ENCODE measurements around the gene LDHA.
A peak's percentile ranks its signal among the peaks of the same experiment; 100 is the strongest.

LDHA gene

DNA sequence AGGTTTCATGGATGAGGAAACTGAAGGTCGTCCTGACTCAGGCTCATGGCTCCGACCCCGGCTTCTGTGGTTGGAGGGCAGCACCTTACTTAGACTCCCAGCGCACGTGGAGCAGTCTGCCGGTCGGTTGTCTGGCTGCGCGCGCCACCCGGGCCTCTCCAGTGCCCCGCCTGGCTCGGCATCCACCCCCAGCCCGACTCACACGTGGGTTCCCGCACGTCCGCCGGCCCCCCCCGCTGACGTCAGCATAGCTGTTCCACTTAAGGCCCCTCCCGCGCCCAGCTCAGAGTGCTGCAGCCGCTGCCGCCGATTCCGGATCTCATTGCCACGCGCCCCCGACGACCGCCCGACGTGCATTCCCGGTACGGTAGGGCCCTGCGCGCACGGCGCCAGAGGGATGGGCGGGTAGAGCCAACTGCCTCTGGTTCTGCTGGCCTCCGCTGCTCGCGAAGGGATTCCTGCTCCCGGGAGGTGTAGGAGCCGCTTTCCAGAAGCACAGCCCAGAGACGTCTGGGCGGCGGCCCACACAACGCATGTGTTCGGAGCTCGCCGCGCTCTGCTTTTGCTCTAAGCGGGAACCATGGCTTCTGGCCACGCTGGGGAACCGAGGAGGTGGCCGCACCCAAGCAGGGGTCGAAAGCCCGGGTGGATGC, at the start of gene LDHA:
Gene LDHA, plus strand, starts transcription at position 289 of the 653 bp plus-strand sequence. CDS start 2,280 bp downstream, outside the sequence.
- peak; percentile 93 for DNase-seq (ENCODE audit: low read depth)
- peak within 1 kb of the TSS; percentile 99 for H3K4me3 ChIP-seq (ENCODE audit: low read depth, low read length)

DNA sequence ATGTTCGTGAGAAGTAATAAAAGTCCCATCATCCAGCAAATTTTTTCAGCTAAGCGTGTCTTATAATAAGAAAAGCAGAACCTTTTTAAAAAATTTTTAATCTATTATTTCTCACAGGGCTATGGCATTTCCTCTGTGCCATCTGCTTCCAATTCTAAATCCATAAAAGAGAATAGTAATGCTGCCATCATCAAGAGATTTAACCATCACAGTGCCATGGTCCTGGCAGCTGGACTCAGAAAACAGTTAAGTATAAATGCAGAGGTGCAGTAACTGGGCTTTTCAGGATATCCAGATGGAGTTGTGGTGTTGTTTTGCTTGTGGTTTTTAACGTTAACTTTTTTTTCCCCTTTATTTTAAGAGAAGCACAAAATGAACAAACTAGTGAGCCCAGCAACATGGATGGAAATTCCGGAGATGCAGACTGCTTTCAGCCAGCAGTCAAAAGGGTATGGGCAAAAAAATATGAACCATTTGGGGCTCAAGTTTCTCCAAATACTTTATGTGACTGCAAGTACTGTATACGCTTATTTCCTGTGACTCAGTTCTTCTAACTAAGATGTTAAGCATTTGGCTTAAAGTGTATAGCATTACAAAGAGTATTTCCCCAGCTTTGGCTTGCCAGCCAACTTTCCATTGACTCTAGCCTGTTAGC, 46.8 kb upstream of the LDHA start:
- peak; percentile 36 for DNase-seq (ENCODE audit: low read depth)
- no peak overlapping the region for H3K4me3 ChIP-seq (ENCODE audit: low read depth, low read length)

DNA sequence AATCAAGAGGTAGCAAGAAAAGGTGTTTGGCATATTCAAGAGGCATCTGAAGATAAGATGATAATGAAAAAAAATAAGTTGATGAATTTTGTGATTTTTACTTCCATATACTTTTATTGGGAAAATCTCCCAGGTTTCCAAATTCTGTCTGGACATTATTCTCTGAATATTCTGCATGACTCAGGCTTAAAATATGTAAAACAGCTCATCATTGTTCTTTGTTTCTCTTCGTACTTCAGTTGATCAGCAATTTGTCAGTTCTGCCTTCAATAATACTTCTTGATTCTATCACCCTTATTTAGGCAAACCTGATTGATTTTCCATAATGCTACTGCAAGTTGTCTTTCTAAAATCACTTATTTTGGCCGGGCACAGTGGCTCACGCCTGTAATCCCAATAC, 41.8 kb upstream of the LDHA start:
- H3K4me3 ChIP-seq (ENCODE audit: low read depth, low read length): no peak overlapping the region
- DNase-seq (ENCODE audit: low read depth): no peak

DNA sequence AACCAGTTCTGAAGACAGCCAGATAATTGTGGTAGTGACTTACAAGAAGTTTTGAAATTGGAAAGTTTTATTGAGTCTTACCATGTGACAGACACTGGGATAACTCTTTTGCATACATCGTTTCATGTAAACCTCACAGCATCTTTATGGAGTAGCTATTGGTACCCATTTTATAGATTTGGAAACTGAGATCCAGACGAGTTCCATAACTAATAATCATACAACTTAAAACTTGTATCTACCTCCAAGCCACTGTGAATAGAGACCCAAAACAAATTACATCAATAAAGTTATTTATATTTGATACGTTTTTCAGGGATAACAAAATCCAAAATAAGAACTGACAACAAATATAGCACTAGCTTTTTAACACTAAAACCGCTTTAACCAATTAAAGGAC, 35.7 kb upstream of the LDHA start:
- H3K4me3 ChIP-seq (ENCODE audit: low read depth, low read length): no peak overlapping the region
- DNase-seq (ENCODE audit: low read depth): no peak

DNA sequence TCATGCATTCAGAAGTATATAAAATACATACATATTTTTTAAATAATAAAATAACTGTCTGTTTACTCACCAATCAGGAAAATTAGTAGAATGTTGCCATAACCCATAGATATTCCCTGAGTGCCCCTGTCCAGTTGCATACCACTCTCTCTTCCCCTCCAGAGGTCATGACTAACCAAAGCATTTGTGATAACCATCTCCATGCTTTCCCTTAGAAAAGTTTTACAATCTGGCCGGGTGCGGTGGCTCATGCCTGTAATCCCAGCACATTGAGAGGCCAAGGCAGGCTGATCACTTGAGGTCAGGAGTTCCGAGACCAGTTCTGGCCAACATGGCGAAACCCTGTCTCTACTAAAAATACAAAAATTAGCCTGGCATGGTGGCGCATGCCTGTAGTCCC, 33.2 kb upstream of the LDHA start:
- DNase-seq (ENCODE audit: low read depth): no peak
- no peak overlapping the region for H3K4me3 ChIP-seq (ENCODE audit: low read depth, low read length)

DNA sequence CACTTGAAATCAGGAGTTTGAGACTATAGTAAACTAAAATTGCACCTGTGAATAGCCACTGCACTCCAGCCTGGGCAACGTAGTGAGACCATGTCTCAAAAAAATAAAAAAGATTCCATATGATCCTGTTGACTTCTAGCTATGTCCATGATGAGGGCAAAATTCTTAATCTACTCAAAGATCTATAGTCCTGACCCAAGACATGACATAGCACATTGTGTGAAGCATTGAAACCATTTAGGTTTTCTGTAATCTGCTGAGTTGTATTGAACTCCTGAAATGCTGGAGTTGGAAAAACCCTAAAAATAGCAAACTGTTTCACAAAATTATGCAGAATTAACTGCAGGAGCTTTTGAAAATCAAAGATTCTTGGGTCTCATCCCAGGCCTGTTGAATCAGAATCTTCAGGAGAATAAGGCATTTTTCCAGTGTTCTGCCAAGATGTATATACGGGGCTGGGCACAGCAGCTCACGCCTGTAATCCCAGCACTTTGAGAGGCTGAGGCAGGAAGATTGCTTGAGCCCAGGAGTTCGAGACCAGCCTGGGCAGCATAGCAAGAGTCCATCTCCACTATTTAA, 29.8 kb upstream of the LDHA start:
- no peak overlapping the region for H3K4me3 ChIP-seq (ENCODE audit: low read depth, low read length)
- DNase-seq (ENCODE audit: low read depth): no peak

DNA sequence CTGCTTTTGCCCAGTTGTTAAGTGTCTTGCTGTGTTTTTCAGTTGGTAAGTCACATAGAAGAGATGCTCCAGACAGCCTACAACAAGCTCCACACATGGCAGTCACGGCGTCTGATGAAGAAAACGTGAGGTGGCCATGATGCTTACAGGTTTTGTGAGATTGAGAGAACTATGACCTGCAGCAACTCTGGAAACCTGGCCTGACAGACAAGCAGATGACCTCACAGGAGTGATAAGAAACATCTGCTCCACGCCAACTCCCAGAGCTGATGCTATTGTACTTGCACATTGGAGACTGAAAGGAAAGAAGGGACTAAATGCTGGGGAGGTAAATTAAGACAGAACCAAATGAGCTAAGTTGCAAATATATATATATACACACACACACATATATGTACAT, 28.6 kb upstream of the LDHA start:
- DNase-seq (ENCODE audit: low read depth): no peak
- H3K4me3 ChIP-seq (ENCODE audit: low read depth, low read length): no peak overlapping the region

DNA sequence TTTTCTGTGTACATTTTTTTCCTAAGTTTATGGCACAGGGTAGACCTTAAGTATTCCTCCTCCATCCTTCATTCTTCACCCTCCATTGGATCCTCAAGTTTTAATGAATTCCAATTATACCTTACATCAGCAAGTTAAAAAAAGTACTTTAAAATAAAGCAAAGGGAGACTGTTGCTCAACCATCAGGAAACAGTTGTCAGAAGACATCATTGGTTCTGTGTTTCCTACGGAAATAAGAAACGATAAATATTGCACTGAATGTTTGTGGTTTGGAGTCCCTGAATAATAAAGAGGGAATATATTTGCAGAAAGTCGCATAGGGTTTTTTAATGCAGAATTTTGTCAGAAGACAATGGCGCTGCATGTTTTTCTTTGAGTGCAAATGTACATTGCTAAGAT, 28.1 kb upstream of the LDHA start:
- no peak overlapping the region for H3K4me3 ChIP-seq (ENCODE audit: low read depth, low read length)
- no peak for DNase-seq (ENCODE audit: low read depth)

DNA sequence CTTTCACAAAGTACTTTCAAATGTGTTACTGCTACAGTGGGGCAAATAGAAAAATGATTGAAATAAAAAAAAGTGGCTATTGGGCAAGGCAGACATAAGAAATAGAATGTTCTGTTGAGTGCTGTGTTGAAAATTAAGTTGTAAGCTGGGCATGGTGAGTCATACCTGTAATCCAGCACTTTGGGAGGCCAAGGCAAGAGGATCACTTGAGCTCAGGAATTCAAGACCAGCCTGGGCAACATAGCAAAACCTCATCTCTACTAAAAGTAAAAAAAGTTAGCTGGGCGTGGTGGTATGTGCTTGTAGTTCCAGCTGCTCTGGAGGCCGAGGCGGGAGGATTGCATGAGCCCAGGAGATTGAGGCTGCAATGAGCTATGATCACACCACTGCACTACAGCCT, 26.9 kb upstream of the LDHA start:
- no peak overlapping the region for H3K4me3 ChIP-seq (ENCODE audit: low read depth, low read length)
- DNase-seq (ENCODE audit: low read depth): peak; percentile 6

DNA sequence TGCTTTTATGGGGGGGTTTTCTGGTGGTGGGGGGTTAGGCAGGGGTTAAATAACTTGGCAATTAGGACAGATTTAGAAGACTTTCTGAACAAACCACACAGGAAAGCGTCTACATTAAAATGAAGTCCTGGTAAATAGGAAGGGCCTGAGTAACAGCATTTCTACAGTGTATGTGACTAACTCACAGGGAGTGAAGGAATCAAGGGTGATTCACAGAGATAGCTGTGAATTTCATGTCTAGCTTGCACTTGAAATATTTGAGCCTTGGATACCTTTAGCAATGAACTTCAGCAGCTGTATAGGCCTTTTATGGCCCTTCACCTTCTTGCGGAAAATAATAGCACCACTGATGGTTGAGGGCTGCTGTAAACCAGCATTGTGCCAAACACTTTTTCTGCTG, 26.1 kb upstream of the LDHA start:
- peak; percentile 9 for DNase-seq (ENCODE audit: low read depth)
- no peak overlapping the region for H3K4me3 ChIP-seq (ENCODE audit: low read depth, low read length)

DNA sequence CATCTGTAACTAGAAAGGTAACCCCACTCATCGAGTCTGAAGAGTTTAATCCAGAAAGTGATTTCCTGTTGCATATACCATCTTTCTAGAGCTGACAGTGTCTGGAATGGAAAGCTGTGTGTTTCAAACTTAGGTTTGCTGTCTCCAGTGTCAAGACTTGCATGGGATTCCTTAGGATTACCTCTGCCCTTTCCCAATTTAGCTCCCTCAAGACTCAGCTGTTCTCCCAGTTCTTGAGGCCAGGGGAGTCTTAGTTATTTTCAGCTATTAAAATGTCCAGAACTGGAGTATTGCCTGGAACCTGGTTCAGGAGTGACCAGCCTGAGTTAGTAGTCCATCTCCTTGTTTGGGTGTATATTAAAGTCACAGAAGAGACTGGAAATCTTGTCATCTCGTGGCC, 25.0 kb upstream of the LDHA start:
- DNase-seq (ENCODE audit: low read depth): no peak
- no peak overlapping the region for H3K4me3 ChIP-seq (ENCODE audit: low read depth, low read length)

DNA sequence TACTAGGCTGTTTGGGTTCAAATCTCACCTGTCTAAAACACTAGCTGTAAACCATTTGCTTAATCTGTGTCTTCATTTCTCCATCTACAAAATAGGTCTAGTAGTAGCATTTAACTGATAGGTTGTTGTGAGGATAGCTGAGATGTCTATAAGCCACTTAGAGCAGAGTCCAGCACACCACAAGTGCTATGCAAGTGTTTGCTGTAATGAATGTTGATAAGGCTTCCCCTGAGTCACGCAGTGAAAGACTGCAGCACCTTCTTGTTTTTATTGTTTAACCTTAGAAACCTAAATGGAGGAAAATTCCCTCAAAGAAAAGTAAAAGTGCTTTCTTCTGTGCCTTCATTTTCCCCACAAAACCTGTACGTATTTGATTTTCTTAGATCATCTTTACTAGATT, 23.1 kb upstream of the LDHA start:
- no peak overlapping the region for H3K4me3 ChIP-seq (ENCODE audit: low read depth, low read length)
- DNase-seq (ENCODE audit: low read depth): no peak

DNA sequence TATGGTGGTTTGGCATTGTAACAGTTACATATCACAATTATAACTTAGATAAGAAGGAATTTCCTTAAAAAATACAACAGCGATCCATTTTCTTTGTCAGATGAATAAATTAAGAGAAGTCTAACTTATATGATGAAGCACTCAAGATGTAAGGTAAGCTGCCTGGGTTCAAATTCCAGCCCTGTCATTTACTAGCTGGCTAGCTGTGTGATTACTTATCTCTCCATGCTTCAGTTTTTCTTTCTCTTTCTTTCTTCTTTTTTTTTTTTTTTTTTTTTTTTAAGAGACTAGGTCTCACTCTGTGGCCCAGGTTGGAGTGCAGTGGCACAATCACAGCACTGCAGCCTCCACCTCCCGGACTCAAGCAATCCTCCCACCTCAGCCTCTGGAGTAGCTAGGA, 22.2 kb upstream of the LDHA start:
- no peak for DNase-seq (ENCODE audit: low read depth)

DNA sequence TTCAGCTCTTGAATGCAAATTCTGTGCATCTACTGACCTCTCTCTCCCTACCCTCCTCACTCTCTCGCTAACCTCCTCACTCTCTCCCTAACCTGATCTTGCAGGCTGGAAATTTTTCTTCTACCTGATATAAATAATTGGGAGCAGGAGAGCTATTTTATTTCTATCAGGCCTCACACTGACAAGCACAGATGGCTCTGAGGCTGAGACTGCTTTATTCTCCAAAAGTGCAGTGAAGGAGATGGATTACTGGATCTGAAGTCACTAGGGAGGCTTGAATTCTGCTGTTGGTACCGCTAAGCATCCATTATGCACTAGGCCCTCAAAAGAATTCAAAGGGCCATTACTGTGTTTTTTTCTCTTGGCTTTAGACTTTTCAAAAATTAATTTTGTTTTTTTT, 19.4 kb upstream of the LDHA start:
- no peak overlapping the region for H3K4me3 ChIP-seq (ENCODE audit: low read depth, low read length)
- DNase-seq (ENCODE audit: low read depth): no peak

More for the DNA sequence above, 22.2 kb upstream of the LDHA start:
- H3K4me3 ChIP-seq (ENCODE audit: low read depth, low read length): no peak overlapping the region

DNA sequence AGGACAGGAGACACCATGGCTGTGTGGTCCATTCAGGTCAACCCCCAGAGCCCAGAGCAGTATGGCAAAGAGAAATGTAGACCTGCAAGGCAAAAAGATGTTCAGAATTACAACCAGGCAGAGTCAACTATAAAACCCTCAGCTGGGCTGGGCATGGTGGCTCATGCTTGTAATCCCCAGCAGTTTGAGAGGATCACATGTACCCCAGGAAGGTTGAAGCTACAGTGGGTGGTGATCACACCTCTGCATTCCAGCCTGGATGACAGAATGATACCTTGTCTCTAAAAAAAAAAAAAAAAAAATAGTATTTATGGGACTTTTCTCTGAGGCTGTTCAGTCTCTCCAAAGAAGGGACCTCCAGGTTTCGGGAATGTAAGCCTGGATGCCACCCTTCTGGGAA, 18.4 kb upstream of the LDHA start:
- DNase-seq (ENCODE audit: low read depth): no peak
- H3K4me3 ChIP-seq (ENCODE audit: low read depth, low read length): no peak overlapping the region

DNA sequence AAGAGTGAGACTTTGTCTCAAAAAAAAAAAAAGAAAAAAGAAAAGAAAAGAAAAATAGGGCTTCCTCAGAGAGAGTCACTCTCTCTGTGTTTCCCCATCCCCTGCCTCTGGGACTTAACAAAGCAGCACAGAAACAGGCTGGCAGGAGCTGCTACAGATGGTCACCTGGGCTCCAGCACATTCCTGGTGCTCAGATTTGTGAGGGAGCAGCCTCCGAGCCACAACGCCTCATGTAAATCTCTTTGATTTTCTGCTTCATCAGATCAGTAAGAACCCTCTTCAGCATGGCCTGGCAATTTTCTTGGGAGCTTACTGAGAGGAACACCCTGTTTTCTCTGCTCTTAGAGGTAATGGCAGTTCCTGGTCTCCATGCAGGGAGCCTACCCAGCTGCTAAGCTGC, 15.2 kb upstream of the LDHA start:
- no peak overlapping the region for H3K4me3 ChIP-seq (ENCODE audit: low read depth, low read length)
- DNase-seq (ENCODE audit: low read depth): no peak

DNA sequence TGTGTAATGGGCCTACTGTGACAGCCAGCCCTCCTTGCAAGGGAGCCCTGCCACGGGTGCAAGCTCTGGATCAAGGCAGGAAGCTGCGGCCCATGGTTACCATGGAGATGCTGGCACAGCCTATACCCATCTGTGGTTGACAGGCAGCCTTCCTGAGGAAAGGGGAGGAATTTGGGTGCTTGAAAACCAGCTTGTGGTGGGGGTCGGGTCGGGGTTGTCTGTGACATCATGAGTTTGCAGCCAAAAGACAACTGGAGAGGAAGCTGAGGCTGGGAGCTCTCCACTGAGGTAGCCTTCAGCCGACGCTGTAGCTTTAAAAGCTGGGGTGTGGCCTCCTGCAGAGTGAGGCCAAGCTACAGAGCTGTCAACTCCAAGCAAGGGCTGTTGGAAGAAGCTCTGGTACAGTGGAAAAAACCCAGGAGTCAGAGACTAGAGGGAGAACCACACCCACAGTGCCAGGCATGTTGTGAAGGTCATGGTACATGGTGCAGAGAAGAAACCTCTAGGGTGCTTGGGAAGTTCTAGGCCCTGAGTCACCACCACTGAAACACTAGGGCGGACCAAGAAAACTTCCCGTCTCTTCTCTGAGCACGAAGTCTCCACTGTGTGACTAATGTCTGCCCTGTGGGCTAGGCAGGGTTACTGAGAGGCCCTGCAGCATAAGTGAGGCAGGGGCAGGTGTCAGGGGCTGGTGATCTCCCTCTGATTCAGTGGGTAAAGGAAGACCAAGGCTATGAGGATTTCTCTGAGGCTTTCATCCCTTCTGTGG, 10.8 kb upstream of the LDHA start:
- peak overlapping the region; percentile 3 for H3K4me3 ChIP-seq (ENCODE audit: low read depth, low read length)
- DNase-seq (ENCODE audit: low read depth): peak; percentile 99

DNA sequence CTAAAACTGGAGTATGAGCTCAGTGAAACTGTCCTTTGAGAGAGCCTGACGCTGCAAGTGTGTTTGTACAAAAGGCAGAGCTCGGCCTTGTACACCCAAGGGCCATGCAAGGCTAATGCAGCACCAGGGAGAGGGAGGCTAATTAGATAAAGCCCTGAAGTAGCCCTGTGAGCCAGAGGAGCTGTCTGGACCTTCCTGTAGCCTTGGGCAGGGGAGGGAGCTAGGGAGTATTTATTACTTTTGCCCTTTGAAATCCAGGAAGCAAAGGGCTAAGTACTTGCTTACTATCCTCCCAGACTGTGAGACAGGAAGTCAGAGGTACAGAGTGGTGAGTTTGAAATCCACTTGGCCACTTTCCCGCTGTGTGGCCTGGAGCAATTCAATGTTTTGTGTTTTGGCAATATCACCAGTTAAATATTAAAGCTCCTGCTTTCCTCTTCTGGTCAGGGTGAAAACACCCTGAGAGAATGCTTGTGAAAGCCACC, 10.2 kb upstream of the LDHA start:
- peak; percentile 74 for DNase-seq (ENCODE audit: low read depth)
- no peak overlapping the region for H3K4me3 ChIP-seq (ENCODE audit: low read depth, low read length)

DNA sequence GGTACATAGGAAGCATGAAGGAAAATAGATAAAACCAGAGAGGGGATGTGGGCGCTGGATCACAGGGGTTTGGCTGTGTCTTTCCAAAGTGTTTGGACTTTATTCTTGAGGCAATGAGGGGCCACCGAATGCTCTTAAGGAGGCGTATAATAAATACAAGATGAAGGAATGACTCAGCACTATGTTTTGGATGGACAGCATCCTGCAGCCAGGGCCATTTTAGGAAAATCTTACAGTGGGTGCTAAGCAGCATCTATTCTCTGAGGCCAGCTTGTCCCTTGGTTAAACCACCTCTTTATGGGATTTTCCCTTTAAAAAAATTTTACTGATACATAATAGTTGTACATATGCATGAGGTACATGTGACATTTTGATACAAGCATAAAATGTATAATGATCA, 4.3 kb upstream of the LDHA start:
- no peak for DNase-seq (ENCODE audit: low read depth)
- H3K4me3 ChIP-seq (ENCODE audit: low read depth, low read length): no peak overlapping the region
